ENCODE data around the gene RALGAPA1. TPM values are rescaled to one million over a fixed set of nuclear protein-coding genes. Genes with fewer than 3 reads are reported as not detected.
A peak's percentile ranks its signal among the peaks of the same experiment; 100 is the strongest.

RALGAPA1 gene
- total RNA-seq, 1 experiment from 2014 or later: 31.7 TPM

DNA sequence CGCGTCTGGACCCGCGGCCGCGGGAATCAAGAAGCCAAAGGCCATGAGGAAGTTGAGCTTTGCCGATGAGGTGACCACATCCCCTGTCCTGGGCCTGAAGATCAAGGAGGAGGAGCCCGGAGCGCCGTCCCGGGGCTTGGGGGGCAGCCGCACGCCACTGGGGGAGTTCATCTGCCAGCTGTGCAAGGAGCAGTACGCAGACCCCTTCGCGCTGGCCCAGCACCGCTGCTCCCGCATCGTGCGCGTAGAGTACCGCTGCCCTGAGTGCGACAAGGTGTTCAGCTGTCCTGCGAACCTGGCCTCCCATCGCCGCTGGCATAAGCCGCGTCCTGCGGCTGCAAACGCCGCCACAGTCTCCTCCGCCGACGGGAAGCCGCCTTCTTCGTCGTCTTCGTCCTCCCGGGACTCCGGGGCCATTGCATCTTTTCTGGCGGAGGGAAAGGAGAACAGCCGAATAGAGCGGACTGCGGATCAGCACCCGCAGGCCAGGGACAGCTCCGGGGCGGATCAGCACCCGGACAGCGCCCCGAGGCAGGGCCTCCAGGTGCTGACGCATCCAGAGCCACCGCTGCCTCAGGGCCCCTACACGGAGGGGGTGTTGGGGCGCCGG, 274.1 kb downstream of the RALGAPA1 start (continued):
- TF ChIP-seq ZNF232 (CRISPR knock-in tag; IDR thresholded peaks at IDR 0.05) (peak; percentile 100), ZNF263 (CRISPR knock-in tag; IDR thresholded peaks at IDR 0.05; ENCODE audit: low read depth) (peak; percentile 96), FOXK1 (CRISPR knock-in tag; IDR thresholded peaks at IDR 0.05) (peak; percentile 100), TEAD4 (CRISPR knock-in tag; IDR thresholded peaks at IDR 0.05) (peak; percentile 100), CREM (CRISPR knock-in tag; IDR thresholded peaks at IDR 0.05) (peak; percentile 97), ZNF396 (CRISPR knock-in tag; IDR thresholded peaks at IDR 0.05; ENCODE audit: borderline replicate concordance) (peak; percentile 97; the same call in 1 of the 2 replicates), ZNF671 (CRISPR knock-in tag; IDR thresholded peaks at IDR 0.05) (peak; percentile 93), HMGA2 (CRISPR knock-in tag; IDR thresholded peaks at IDR 0.05) (no peak), ZNF121 (CRISPR knock-in tag; IDR thresholded peaks at IDR 0.05) (peak; percentile 96), ZNF416 (CRISPR knock-in tag; IDR thresholded peaks at IDR 0.05) (peak; percentile 81), SP1 (CRISPR knock-in tag; conservative IDR thresholded peaks at IDR 0.05) (peak; percentile 96), JUN (CRISPR knock-in tag; IDR thresholded peaks at IDR 0.05) (peak; percentile 100), NR2C2 (CRISPR knock-in tag; IDR thresholded peaks at IDR 0.05) (peak; percentile 93), TEAD1 (CRISPR knock-in tag; IDR thresholded peaks at IDR 0.05) (peak; percentile 100)
- TF ChIP-seq, protein P1, sequence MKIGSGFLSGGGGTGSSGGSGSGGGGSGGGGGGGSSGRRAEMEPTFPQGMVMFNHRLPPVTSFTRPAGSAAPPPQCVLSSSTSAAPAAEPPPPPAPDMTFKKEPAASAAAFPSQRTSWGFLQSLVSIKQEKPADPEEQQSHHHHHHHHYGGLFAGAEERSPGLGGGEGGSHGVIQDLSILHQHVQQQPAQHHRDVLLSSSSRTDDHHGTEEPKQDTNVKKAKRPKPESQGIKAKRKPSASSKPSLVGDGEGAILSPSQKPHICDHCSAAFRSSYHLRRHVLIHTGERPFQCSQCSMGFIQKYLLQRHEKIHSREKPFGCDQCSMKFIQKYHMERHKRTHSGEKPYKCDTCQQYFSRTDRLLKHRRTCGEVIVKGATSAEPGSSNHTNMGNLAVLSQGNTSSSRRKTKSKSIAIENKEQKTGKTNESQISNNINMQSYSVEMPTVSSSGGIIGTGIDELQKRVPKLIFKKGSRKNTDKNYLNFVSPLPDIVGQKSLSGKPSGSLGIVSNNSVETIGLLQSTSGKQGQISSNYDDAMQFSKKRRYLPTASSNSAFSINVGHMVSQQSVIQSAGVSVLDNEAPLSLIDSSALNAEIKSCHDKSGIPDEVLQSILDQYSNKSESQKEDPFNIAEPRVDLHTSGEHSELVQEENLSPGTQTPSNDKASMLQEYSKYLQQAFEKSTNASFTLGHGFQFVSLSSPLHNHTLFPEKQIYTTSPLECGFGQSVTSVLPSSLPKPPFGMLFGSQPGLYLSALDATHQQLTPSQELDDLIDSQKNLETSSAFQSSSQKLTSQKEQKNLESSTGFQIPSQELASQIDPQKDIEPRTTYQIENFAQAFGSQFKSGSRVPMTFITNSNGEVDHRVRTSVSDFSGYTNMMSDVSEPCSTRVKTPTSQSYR (CRISPR knock-in tag; IDR thresholded peaks at IDR 0.05): peak; percentile 100
- TF ChIP-seq, protein P2, sequence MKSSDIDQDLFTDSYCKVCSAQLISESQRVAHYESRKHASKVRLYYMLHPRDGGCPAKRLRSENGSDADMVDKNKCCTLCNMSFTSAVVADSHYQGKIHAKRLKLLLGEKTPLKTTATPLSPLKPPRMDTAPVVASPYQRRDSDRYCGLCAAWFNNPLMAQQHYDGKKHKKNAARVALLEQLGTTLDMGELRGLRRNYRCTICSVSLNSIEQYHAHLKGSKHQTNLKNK (CRISPR knock-in tag; IDR thresholded peaks at IDR 0.05): no peak
- TF ChIP-seq, protein P3, sequence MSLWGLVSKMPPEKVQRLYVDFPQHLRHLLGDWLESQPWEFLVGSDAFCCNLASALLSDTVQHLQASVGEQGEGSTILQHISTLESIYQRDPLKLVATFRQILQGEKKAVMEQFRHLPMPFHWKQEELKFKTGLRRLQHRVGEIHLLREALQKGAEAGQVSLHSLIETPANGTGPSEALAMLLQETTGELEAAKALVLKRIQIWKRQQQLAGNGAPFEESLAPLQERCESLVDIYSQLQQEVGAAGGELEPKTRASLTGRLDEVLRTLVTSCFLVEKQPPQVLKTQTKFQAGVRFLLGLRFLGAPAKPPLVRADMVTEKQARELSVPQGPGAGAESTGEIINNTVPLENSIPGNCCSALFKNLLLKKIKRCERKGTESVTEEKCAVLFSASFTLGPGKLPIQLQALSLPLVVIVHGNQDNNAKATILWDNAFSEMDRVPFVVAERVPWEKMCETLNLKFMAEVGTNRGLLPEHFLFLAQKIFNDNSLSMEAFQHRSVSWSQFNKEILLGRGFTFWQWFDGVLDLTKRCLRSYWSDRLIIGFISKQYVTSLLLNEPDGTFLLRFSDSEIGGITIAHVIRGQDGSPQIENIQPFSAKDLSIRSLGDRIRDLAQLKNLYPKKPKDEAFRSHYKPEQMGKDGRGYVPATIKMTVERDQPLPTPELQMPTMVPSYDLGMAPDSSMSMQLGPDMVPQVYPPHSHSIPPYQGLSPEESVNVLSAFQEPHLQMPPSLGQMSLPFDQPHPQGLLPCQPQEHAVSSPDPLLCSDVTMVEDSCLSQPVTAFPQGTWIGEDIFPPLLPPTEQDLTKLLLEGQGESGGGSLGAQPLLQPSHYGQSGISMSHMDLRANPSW (CRISPR knock-in tag; conservative IDR thresholded peaks at IDR 0.05; ENCODE audit: low read depth): peak; percentile 98
- TF ChIP-seq, protein P4, sequence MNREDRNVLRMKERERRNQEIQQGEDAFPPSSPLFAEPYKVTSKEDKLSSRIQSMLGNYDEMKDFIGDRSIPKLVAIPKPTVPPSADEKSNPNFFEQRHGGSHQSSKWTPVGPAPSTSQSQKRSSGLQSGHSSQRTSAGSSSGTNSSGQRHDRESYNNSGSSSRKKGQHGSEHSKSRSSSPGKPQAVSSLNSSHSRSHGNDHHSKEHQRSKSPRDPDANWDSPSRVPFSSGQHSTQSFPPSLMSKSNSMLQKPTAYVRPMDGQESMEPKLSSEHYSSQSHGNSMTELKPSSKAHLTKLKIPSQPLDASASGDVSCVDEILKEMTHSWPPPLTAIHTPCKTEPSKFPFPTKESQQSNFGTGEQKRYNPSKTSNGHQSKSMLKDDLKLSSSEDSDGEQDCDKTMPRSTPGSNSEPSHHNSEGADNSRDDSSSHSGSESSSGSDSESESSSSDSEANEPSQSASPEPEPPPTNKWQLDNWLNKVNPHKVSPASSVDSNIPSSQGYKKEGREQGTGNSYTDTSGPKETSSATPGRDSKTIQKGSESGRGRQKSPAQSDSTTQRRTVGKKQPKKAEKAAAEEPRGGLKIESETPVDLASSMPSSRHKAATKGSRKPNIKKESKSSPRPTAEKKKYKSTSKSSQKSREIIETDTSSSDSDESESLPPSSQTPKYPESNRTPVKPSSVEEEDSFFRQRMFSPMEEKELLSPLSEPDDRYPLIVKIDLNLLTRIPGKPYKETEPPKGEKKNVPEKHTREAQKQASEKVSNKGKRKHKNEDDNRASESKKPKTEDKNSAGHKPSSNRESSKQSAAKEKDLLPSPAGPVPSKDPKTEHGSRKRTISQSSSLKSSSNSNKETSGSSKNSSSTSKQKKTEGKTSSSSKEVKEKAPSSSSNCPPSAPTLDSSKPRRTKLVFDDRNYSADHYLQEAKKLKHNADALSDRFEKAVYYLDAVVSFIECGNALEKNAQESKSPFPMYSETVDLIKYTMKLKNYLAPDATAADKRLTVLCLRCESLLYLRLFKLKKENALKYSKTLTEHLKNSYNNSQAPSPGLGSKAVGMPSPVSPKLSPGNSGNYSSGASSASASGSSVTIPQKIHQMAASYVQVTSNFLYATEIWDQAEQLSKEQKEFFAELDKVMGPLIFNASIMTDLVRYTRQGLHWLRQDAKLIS (CRISPR knock-in tag; IDR thresholded peaks at IDR 0.05; ENCODE audit: borderline replicate concordance): peak; percentile 99
- TF ChIP-seq, protein P5, sequence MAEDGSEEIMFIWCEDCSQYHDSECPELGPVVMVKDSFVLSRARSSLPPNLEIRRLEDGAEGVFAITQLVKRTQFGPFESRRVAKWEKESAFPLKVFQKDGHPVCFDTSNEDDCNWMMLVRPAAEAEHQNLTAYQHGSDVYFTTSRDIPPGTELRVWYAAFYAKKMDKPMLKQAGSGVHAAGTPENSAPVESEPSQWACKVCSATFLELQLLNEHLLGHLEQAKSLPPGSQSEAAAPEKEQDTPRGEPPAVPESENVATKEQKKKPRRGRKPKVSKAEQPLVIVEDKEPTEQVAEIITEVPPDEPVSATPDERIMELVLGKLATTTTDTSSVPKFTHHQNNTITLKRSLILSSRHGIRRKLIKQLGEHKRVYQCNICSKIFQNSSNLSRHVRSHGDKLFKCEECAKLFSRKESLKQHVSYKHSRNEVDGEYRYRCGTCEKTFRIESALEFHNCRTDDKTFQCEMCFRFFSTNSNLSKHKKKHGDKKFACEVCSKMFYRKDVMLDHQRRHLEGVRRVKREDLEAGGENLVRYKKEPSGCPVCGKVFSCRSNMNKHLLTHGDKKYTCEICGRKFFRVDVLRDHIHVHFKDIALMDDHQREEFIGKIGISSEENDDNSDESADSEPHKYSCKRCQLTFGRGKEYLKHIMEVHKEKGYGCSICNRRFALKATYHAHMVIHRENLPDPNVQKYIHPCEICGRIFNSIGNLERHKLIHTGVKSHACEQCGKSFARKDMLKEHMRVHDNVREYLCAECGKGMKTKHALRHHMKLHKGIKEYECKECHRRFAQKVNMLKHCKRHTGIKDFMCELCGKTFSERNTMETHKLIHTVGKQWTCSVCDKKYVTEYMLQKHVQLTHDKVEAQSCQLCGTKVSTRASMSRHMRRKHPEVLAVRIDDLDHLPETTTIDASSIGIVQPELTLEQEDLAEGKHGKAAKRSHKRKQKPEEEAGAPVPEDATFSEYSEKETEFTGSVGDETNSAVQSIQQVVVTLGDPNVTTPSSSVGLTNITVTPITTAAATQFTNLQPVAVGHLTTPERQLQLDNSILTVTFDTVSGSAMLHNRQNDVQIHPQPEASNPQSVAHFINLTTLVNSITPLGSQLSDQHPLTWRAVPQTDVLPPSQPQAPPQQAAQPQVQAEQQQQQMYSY (CRISPR knock-in tag; IDR thresholded peaks at IDR 0.05): peak; percentile 88
- TF ChIP-seq, protein P6, sequence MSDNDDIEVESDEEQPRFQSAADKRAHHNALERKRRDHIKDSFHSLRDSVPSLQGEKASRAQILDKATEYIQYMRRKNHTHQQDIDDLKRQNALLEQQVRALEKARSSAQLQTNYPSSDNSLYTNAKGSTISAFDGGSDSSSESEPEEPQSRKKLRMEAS (CRISPR knock-in tag; IDR thresholded peaks at IDR 0.05): peak; percentile 97
- TF ChIP-seq, protein P7, sequence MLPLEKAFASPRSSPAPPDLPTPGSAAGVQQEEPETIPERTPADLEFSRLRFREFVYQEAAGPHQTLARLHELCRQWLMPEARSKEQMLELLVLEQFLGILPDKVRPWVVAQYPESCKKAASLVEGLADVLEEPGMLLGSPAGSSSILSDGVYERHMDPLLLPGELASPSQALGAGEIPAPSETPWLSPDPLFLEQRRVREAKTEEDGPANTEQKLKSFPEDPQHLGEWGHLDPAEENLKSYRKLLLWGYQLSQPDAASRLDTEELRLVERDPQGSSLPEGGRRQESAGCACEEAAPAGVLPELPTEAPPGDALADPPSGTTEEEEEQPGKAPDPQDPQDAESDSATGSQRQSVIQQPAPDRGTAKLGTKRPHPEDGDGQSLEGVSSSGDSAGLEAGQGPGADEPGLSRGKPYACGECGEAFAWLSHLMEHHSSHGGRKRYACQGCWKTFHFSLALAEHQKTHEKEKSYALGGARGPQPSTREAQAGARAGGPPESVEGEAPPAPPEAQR (CRISPR knock-in tag; IDR thresholded peaks at IDR 0.05): peak; percentile 96
- TF ChIP-seq, protein P8, sequence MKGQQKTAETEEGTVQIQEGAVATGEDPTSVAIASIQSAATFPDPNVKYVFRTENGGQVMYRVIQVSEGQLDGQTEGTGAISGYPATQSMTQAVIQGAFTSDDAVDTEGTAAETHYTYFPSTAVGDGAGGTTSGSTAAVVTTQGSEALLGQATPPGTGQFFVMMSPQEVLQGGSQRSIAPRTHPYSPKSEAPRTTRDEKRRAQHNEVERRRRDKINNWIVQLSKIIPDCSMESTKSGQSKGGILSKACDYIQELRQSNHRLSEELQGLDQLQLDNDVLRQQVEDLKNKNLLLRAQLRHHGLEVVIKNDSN (CRISPR knock-in tag; IDR thresholded peaks at IDR 0.05): peak; percentile 95

Data from WTC11 (cell line).